D721Med (cell line): ENCODE measurements around the gene HPD.
A peak's percentile ranks its signal among the peaks of the same experiment; 100 is the strongest.

Experiments
- DNase-seq: peaks from one replicate; pipeline ENCODE4 v3.0.0; 2011; ENCODE audit warnings: low spot score; ENCODE audit not compliant: insufficient read length
- FAIRE-seq: peaks from 2 replicates; lab custom pipeline; 2011; peaks lifted over from hg19 to GRCh38; lab: Jason Lieb, UNC
- CTCF ChIP-seq: IDR thresholded peaks from 2 replicates; pipeline ENCODE4 v1.5.1; 2012; ENCODE audit warnings: mild to moderate bottlenecking, control low read depth; ENCODE audit not compliant: insufficient read depth; ENCODE audit errors: missing control alignments

The HPD gene

DNA sequence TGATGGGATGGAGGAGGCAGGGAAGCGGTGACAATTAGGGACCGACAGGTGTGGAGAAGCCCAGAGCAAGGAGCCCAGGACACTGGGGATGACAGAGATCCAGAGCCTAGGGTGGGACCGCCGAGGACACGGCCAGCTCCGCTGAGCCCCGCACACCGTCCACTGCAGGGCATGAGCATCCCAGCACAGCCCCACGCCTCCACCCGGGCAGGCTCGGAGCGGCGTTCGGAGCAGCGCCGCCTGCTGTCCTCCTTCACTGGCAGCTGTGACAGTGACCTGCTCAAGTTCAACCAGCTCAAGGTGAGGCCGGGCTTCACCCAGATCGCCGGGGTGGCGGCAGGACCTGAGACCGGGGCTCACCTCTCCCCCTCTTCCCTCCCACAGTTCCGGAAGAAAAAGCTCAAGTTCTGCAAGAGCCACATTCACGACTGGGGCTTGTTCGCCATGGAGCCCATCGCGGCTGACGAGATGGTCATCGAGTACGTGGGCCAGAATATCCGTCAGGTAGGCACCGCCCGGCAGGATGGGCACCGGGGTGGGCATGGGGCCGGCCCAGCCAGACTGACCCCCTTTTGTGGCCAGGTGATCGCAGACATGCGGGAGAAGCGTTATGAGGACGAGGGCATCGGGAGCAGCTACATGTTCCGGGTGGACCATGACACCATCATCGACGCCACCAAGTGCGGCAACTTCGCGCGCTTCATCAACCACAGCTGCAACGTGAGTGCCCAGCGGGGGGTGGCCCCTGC, 31.1 kb downstream of the HPD start:
- FAIRE-seq, result no peak
- no peak for DNase-seq
- TF ChIP-seq CTCF, result no peak

GRCh38 chr12:121826318-121827150, 32.1 kb downstream of the HPD start:
- FAIRE-seq, result no peak
- DNase-seq, result no peak
- TF ChIP-seq CTCF, result no peak

GRCh38 chr12:121825041-121825523, 33.6 kb downstream of the HPD start:
- no peak for FAIRE-seq
- no peak for DNase-seq
- no peak for TF ChIP-seq CTCF

GRCh38 chr12:121823727-121824115, 34.9 kb downstream of the HPD start:
- DNase-seq (no peak), FAIRE-seq (no peak)
- no peak for TF ChIP-seq CTCF

- peak; percentile 9 for TF ChIP-seq CTCF
- DNase-seq (no peak), FAIRE-seq (no peak)
Measured at GRCh38 chr12:121823101-121823726, 35.4 kb downstream of the HPD start.

- no peak for TF ChIP-seq CTCF
- DNase-seq (no peak), FAIRE-seq (no peak)
Measured at GRCh38 chr12:121822393-121823100, 36.1 kb downstream of the HPD start.
